Activated T-helper 17 cell treated with anti-CD3 and anti-CD28 coated beads, Interleukin-2, amount 50 U/mL, for 72 hours (primary cell): Measurements from ENCODE around the gene TSSK1B. TPM values are rescaled to one million over a fixed set of nuclear protein-coding genes. Genes with fewer than 3 reads are reported as not detected.

Experiments used
- total RNA-seq, 2 donors: library from RNA; stranded (reverse); gene quantifications; one replicate each; pipeline ENCODE4 v1.2.3, GENCODE V29; 2022

TSSK1B gene
- total RNA-seq, 2 donors from 2014 or later = not detected

Other genes with a start within 250 kb of the TSSK1B start
- gene MCC, start 53.5 kb upstream of the TSSK1B start, total RNA-seq = 1 to 10 TPM; 4.3 TPM
- 10 to 100 TPM; 21.0 to 26.4 TPM for gene YTHDC2, start 78.7 kb upstream of the TSSK1B start, total RNA-seq